GM19023 (cell line): ENCODE data around the gene CCDC88C.

Source experiments
- ATAC-seq: cut with Tn5 transposase; IDR thresholded peaks from one replicate; pipeline ENCODE4 v1.9.1; 2021; ENCODE audit warnings: mild to moderate bottlenecking, moderate library complexity; ENCODE audit not compliant: unreplicated experiment

The CCDC88C gene

GRCh38 chr14:91331721-91332120 is 85.9 kb downstream of the CCDC88C start:
- ATAC-seq = no peak

GRCh38 chr14:91330856-91331255 is 86.8 kb downstream of the CCDC88C start:
- ATAC-seq = no peak

GRCh38 chr14:91330096-91330696 is 87.4 kb downstream of the CCDC88C start:
- ATAC-seq = no peak

- ATAC-seq = no peak
These were observed 88.1 kb downstream of the CCDC88C start for GRCh38 chr14:91329486-91330014.

GRCh38 chr14:91328313-91329050 is 89.1 kb downstream of the CCDC88C start:
- no peak for ATAC-seq

- no peak for ATAC-seq
These were observed 89.8 kb downstream of the CCDC88C start for GRCh38 chr14:91327661-91328312.

GRCh38 chr14:91327250-91327595 is 90.4 kb downstream of the CCDC88C start:
- no peak for ATAC-seq

GRCh38 chr14:91326514-91327249 is 90.9 kb downstream of the CCDC88C start:
- ATAC-seq = no peak

- no peak for ATAC-seq
These were observed 92.7 kb downstream of the CCDC88C start for GRCh38 chr14:91324606-91325575.

GRCh38 chr14:91323671-91324605 is 93.7 kb downstream of the CCDC88C start:
- peak; percentile 73 for ATAC-seq

- no peak for ATAC-seq
These were observed 94.6 kb downstream of the CCDC88C start for GRCh38 chr14:91323031-91323430.

- no peak for ATAC-seq
These were observed 95.0 kb downstream of the CCDC88C start for GRCh38 chr14:91322623-91323022.

GRCh38 chr14:91321131-91321530 is 96.5 kb downstream of the CCDC88C start:
- ATAC-seq = no peak

GRCh38 chr14:91320266-91320665 is 97.4 kb downstream of the CCDC88C start:
- ATAC-seq = no peak

- no peak for ATAC-seq
These were observed 98.7 kb downstream of the CCDC88C start for GRCh38 chr14:91318911-91319310.

GRCh38 chr14:91317381-91318308 is 100.0 kb downstream of the CCDC88C start:
- no peak for ATAC-seq

GRCh38 chr14:91316761-91317160 is 100.9 kb downstream of the CCDC88C start:
- ATAC-seq = no peak

- ATAC-seq = peak; percentile 75
These were observed 101.8 kb downstream of the CCDC88C start for GRCh38 chr14:91315844-91316267.
